ENCODE data around the gene IGF2BP3.
"Not testable (repeated sequence)": the region's sequence is repeated elsewhere in the genome, so short reads cannot be mapped to it uniquely, and the experiment has no call there.

The IGF2BP3 gene

GRCh38 chr7:23434147-23434917 is 36.0 kb downstream of the IGF2BP3 start:
- Mint-ChIP-seq H3K9me3 (no peaks in the 10 kb centered on the region), H3K27ac (ENCODE audit: low read depth) (no peak overlapping the region), H3K4me1 (no peaks in the 10 kb centered on the region), H3K4me3 (no peak overlapping the region), H3K36me3 (ENCODE audit: insufficient read depth) (peaks cover 1% of the 10 kb centered on the region), H3K27me3 (peaks cover 55% of the 10 kb centered on the region)
- ATAC-seq (replicated peaks; ENCODE audit: extremely low read depth, poor library complexity, severe bottlenecking): no peak
- DNase-seq (ENCODE audit: low spot score in 2 of 2): no peak

- peaks cover 61% of the 10 kb centered on the region for H3K27me3 Mint-ChIP-seq
- no peaks in the 10 kb centered on the region for H3K9me3 Mint-ChIP-seq
- ATAC-seq (replicated peaks; ENCODE audit: extremely low read depth, poor library complexity, severe bottlenecking): no peak
- H3K27ac Mint-ChIP-seq (ENCODE audit: low read depth): no peak overlapping the region
- no peaks in the 10 kb centered on the region for H3K4me1 Mint-ChIP-seq
- no peak overlapping the region for H3K4me3 Mint-ChIP-seq
- DNase-seq (ENCODE audit: low spot score in 2 of 2): no peak
- H3K36me3 Mint-ChIP-seq (ENCODE audit: insufficient read depth): peaks cover 1% of the 10 kb centered on the region
Observed at GRCh38 chr7:23431702-23432199, 38.5 kb downstream of the IGF2BP3 start.

- ATAC-seq (replicated peaks; ENCODE audit: extremely low read depth, poor library complexity, severe bottlenecking): no peak
- H3K36me3 Mint-ChIP-seq (ENCODE audit: insufficient read depth): peaks cover 1% of the 10 kb centered on the region
Observed at GRCh38 chr7:23430893-23431259, 39.4 kb downstream of the IGF2BP3 start.

GRCh38 chr7:23426876-23427275 is 43.4 kb downstream of the IGF2BP3 start:
- H3K9me3 Mint-ChIP-seq: no peaks in the 10 kb centered on the region
- no peak overlapping the region for H3K4me3 Mint-ChIP-seq
- no peaks in the 10 kb centered on the region for H3K4me1 Mint-ChIP-seq
- H3K27me3 Mint-ChIP-seq: peaks cover 59% of the 10 kb centered on the region
- no peak overlapping the region for H3K27ac Mint-ChIP-seq (ENCODE audit: low read depth)
- no peaks in the 10 kb centered on the region for H3K36me3 Mint-ChIP-seq (ENCODE audit: insufficient read depth)
- no peak for DNase-seq (ENCODE audit: low spot score in 2 of 2)
- ATAC-seq (replicated peaks; ENCODE audit: extremely low read depth, poor library complexity, severe bottlenecking): no peak

More at GRCh38 chr7:23430893-23431259, 39.4 kb downstream of the IGF2BP3 start:
- H3K4me1 Mint-ChIP-seq: no peaks in the 10 kb centered on the region
- peaks cover 64% of the 10 kb centered on the region for H3K27me3 Mint-ChIP-seq
- H3K27ac Mint-ChIP-seq (ENCODE audit: low read depth): no peak overlapping the region
- H3K4me3 Mint-ChIP-seq: no peak overlapping the region
- no peaks in the 10 kb centered on the region for H3K9me3 Mint-ChIP-seq
- DNase-seq (ENCODE audit: low spot score in 2 of 2): no peak

GRCh38 chr7:23422909-23423308 is 47.4 kb downstream of the IGF2BP3 start:
- Mint-ChIP-seq H3K36me3 (ENCODE audit: insufficient read depth) (no peaks in the 10 kb centered on the region), H3K27me3 (peaks cover 29% of the 10 kb centered on the region), H3K4me3 (no peak overlapping the region), H3K27ac (ENCODE audit: low read depth) (no peak overlapping the region), H3K4me1 (no peaks in the 10 kb centered on the region), H3K9me3 (no peaks in the 10 kb centered on the region)
- no peak for DNase-seq (ENCODE audit: low spot score in 2 of 2)
- no peak for ATAC-seq (replicated peaks; ENCODE audit: extremely low read depth, poor library complexity, severe bottlenecking)

GRCh38 chr7:23422384-23422783 is 47.9 kb downstream of the IGF2BP3 start:
- Mint-ChIP-seq H3K4me3 (no peak overlapping the region), H3K9me3 (no peaks in the 10 kb centered on the region), H3K27me3 (peaks cover 26% of the 10 kb centered on the region), H3K36me3 (ENCODE audit: insufficient read depth) (no peaks in the 10 kb centered on the region), H3K4me1 (no peaks in the 10 kb centered on the region), H3K27ac (ENCODE audit: low read depth) (no peak overlapping the region)
- ATAC-seq (replicated peaks; ENCODE audit: extremely low read depth, poor library complexity, severe bottlenecking) (no peak), DNase-seq (ENCODE audit: low spot score in 2 of 2) (no peak)

- no peaks in the 10 kb centered on the region for H3K9me3 Mint-ChIP-seq
Observed at GRCh38 chr7:23419845-23420244, 50.4 kb downstream of the IGF2BP3 start.

GRCh38 chr7:23419160-23419559 is 51.1 kb downstream of the IGF2BP3 start:
- peaks cover 35% of the 10 kb centered on the region for H3K27me3 Mint-ChIP-seq
- no peaks in the 10 kb centered on the region for H3K4me1 Mint-ChIP-seq
- no peaks in the 10 kb centered on the region for H3K36me3 Mint-ChIP-seq (ENCODE audit: insufficient read depth)
- no peak overlapping the region for H3K4me3 Mint-ChIP-seq
- no peaks in the 10 kb centered on the region for H3K9me3 Mint-ChIP-seq
- no peak overlapping the region for H3K27ac Mint-ChIP-seq (ENCODE audit: low read depth)
- ATAC-seq (replicated peaks; ENCODE audit: extremely low read depth, poor library complexity, severe bottlenecking) (no peak), DNase-seq (ENCODE audit: low spot score in 2 of 2) (no peak)

More at GRCh38 chr7:23419845-23420244, 50.4 kb downstream of the IGF2BP3 start:
- no peak for DNase-seq (ENCODE audit: low spot score in 2 of 2)
- no peak overlapping the region for H3K4me3 Mint-ChIP-seq
- H3K4me1 Mint-ChIP-seq: no peaks in the 10 kb centered on the region
- ATAC-seq (replicated peaks; ENCODE audit: extremely low read depth, poor library complexity, severe bottlenecking): no peak
- peaks cover 28% of the 10 kb centered on the region for H3K27me3 Mint-ChIP-seq
- no peak overlapping the region for H3K27ac Mint-ChIP-seq (ENCODE audit: low read depth)
- no peaks in the 10 kb centered on the region for H3K36me3 Mint-ChIP-seq (ENCODE audit: insufficient read depth)

- H3K27me3 Mint-ChIP-seq: peaks cover 40% of the 10 kb centered on the region
- no peak overlapping the region for H3K4me3 Mint-ChIP-seq
- no peak for DNase-seq (ENCODE audit: low spot score in 2 of 2)
- H3K27ac Mint-ChIP-seq (ENCODE audit: low read depth): no peak overlapping the region
- H3K4me1 Mint-ChIP-seq: no peaks in the 10 kb centered on the region
- H3K9me3 Mint-ChIP-seq: no peaks in the 10 kb centered on the region
- H3K36me3 Mint-ChIP-seq (ENCODE audit: insufficient read depth): no peaks in the 10 kb centered on the region
- ATAC-seq (replicated peaks; ENCODE audit: extremely low read depth, poor library complexity, severe bottlenecking): no peak
Observed at GRCh38 chr7:23418046-23418445, 52.2 kb downstream of the IGF2BP3 start.

GRCh38 chr7:23415198-23415597 is 55.1 kb downstream of the IGF2BP3 start:
- DNase-seq (ENCODE audit: low spot score in 2 of 2) (no peak), ATAC-seq (replicated peaks; ENCODE audit: extremely low read depth, poor library complexity, severe bottlenecking) (no peak)
- H3K27ac Mint-ChIP-seq (ENCODE audit: low read depth): no peak overlapping the region
- no peaks in the 10 kb centered on the region for H3K4me1 Mint-ChIP-seq
- no peaks in the 10 kb centered on the region for H3K36me3 Mint-ChIP-seq (ENCODE audit: insufficient read depth)
- no peak overlapping the region for H3K4me3 Mint-ChIP-seq
- H3K9me3 Mint-ChIP-seq: no peaks in the 10 kb centered on the region
- H3K27me3 Mint-ChIP-seq: peaks cover 38% of the 10 kb centered on the region

- Mint-ChIP-seq H3K36me3 (ENCODE audit: insufficient read depth) (no peaks in the 10 kb centered on the region), H3K4me3 (no peak overlapping the region), H3K9me3 (no peaks in the 10 kb centered on the region), H3K27ac (ENCODE audit: low read depth) (no peak overlapping the region), H3K4me1 (no peaks in the 10 kb centered on the region), H3K27me3 (peaks cover 45% of the 10 kb centered on the region)
- no peak for ATAC-seq (replicated peaks; ENCODE audit: extremely low read depth, poor library complexity, severe bottlenecking)
- DNase-seq (ENCODE audit: low spot score in 2 of 2): no peak
Observed at GRCh38 chr7:23410446-23411183, 59.7 kb downstream of the IGF2BP3 start.

- not testable (repeated sequence) for H3K36me3 Mint-ChIP-seq (ENCODE audit: insufficient read depth); H3K27ac Mint-ChIP-seq (ENCODE audit: low read depth); H3K4me1 Mint-ChIP-seq; DNase-seq (ENCODE audit: low spot score in 2 of 2); ATAC-seq (replicated peaks; ENCODE audit: extremely low read depth, poor library complexity, severe bottlenecking); H3K9me3 Mint-ChIP-seq; H3K4me3 Mint-ChIP-seq
- H3K27me3 Mint-ChIP-seq: peaks cover 24% of the 10 kb centered on the region
Observed at GRCh38 chr7:23406564-23406963, 63.7 kb downstream of the IGF2BP3 start.

- H3K27ac Mint-ChIP-seq (ENCODE audit: low read depth): no peak overlapping the region
- no peaks in the 10 kb centered on the region for H3K9me3 Mint-ChIP-seq
- ATAC-seq (replicated peaks; ENCODE audit: extremely low read depth, poor library complexity, severe bottlenecking): no peak
Observed at GRCh38 chr7:23405240-23405618, 65.1 kb downstream of the IGF2BP3 start.

More at GRCh38 chr7:23405240-23405618, 65.1 kb downstream of the IGF2BP3 start:
- H3K36me3 Mint-ChIP-seq (ENCODE audit: insufficient read depth): no peaks in the 10 kb centered on the region
- H3K4me1 Mint-ChIP-seq: no peaks in the 10 kb centered on the region
- no peak for DNase-seq (ENCODE audit: low spot score in 2 of 2)
- no peak overlapping the region for H3K4me3 Mint-ChIP-seq
- H3K27me3 Mint-ChIP-seq: peaks cover 20% of the 10 kb centered on the region

All from central memory CD8-positive, alpha-beta T cell (primary cell).